Stimulated activated CD8-positive, alpha-beta memory T cell treated with anti-CD3 and anti-CD28 coated beads, Interleukin-4, amount 100 ng/mL, for 1 hour (primary cell): Measurements from ENCODE around the gene NXPH4.

Experiments used
- DNase-seq, 2 donors: peaks; one replicate each; pipeline ENCODE4 v3.0.0-alpha.2; 2020; ENCODE audit warnings: low read depth in 2 of 2, low spot score in 1 of 2

NXPH4 gene

DNA sequence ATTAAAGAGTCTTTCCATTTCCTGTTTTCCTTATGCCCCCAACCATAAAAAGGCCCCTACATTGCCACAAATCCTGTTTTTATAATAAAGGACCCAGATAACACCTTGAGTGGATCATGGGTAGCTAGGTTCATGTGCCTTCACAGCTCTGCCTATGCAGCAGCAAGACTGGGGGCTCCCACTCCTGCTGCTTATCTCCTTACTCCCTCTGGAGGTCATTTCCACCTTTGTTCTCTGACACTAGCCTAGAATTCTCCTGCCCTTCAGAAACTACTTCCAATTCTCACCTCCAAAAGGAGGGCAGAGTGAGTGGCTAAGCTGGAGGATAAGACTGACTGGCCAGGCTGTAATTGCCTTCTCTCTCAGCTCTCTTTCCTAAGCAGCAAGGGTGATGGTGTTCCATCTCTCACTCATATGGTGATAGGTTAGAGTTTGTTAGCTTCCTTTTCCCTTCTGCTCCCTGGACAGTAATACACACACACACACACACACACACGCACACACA lies 54.4 kb downstream of the NXPH4 start:
- no peak for DNase-seq

DNA sequence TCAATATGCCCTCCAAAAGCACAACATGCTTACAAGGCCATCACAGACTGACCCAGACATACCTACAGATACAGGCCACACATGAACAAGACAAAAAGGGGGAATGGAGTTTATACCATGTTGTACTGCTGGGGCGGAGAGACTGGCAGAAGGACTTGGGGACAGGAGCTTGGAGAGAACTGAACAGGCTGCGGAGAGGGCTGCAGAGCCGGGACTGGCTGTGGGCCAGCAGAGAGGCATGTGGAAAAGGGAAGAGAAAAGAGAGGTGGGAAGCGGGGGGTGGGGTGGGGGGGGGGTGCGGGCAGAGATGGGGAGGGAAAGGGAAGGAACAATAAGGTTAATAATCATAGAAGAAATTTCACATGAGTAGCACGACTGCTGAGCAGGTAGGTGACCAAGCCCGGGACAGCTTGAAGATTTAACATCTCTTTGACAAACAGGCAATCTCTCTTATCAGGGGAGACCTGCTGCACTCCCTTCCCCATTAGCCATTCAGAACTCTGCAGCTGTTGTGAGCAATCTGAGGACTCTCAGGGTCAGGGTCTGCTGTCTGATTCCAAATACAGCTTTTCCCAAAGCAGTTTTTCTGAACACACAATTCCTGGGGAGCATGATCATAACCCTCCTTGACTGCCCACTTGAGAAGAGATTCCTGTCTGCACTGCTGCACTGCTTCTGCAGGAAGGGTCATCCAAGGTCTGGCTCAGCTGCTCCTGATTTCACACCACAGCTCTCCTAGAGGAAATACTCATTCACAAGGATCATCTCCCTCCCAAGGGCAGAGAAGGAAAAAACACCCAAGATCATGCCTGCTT lies 56.0 kb downstream of the NXPH4 start:
- DNase-seq, result no peak

DNA sequence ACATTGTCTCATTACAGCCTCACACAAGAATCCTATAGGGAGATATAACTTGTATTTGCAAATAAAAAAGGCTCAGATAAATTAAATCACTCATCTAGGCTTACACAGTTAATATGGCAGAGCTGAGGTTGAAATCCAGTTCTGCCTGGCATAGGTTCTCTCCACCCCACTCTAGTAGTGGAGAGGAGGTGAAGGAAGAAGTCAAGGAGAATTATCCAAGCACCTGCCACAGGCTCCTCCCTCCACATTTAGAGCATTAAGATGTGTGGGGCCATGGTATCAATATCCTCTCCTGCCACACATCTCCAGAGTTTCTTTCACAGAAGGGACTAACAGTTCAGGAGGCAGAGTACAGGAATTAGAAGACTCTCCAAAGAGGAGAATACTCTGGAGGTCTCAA lies 56.9 kb downstream of the NXPH4 start:
- DNase-seq, result no peak
